GM19025 (cell line): Measurements from ENCODE around the gene MAP3K6.

Source experiments
- ATAC-seq: cut with Tn5 transposase; IDR thresholded peaks from one replicate; pipeline ENCODE4 v1.9.1; 2021; ENCODE audit warnings: mild to moderate bottlenecking, low read depth, moderate library complexity; ENCODE audit not compliant: unreplicated experiment

MAP3K6 gene

GRCh38 chr1:27358038-27358927 is 8.5 kb downstream of the MAP3K6 start:
- no peak for ATAC-seq

GRCh38 chr1:27357281-27358037 is 9.3 kb downstream of the MAP3K6 start:
- ATAC-seq, result no peak

- no peak for ATAC-seq
These were observed 10.0 kb downstream of the MAP3K6 start for GRCh38 chr1:27356619-27357280.

GRCh38 chr1:27356277-27356618 is 10.5 kb downstream of the MAP3K6 start:
- no peak for ATAC-seq

GRCh38 chr1:27355683-27356082 is 11.1 kb downstream of the MAP3K6 start:
- ATAC-seq, result no peak

GRCh38 chr1:27353629-27354028 is 13.1 kb downstream of the MAP3K6 start:
- ATAC-seq, result no peak

GRCh38 chr1:27353166-27353565 is 13.6 kb downstream of the MAP3K6 start:
- ATAC-seq, result no peak

- ATAC-seq, result no peak
These were observed 15.1 kb downstream of the MAP3K6 start for GRCh38 chr1:27351541-27352107.

- no peak for ATAC-seq
These were observed 15.9 kb downstream of the MAP3K6 start for GRCh38 chr1:27350663-27351540.

GRCh38 chr1:27349784-27350662 is 16.7 kb downstream of the MAP3K6 start:
- no peak for ATAC-seq

- no peak for ATAC-seq
These were observed 17.6 kb downstream of the MAP3K6 start for GRCh38 chr1:27348861-27349783.

GRCh38 chr1:27346991-27347624 is 19.7 kb downstream of the MAP3K6 start:
- no peak for ATAC-seq

- no peak for ATAC-seq
These were observed 20.4 kb downstream of the MAP3K6 start for GRCh38 chr1:27346357-27346756.

GRCh38 chr1:27345272-27345671 is 21.5 kb downstream of the MAP3K6 start:
- no peak for ATAC-seq

GRCh38 chr1:27343639-27344025 is 23.1 kb downstream of the MAP3K6 start:
- ATAC-seq, result no peak

GRCh38 chr1:27342778-27343638 is 23.8 kb downstream of the MAP3K6 start:
- ATAC-seq, result no peak

GRCh38 chr1:27342391-27342777 is 24.4 kb downstream of the MAP3K6 start:
- ATAC-seq, result no peak
